Uterus (tissue), 4 donors: ENCODE measurements around the gene NAV1. TPM values are rescaled to one million over a fixed set of nuclear protein-coding genes. Genes with fewer than 3 reads are reported as not detected.

ENCODE experiments used
- DNase-seq, 2 donors: peaks; one replicate each; pipeline ENCODE4 v3.0.0-alpha.2; 2019 to 2020
- H3K27ac ChIP-seq, 2 donors: fragments of 200-600 bp; sonication (generic); 1 replicate in 1 of 2; 2 replicates in 1 of 2; pipeline ENCODE4 v1.5.1; 2016 to 2018
- H3K27me3 ChIP-seq, 2 donors: fragments of 200-600 bp; sonication (generic); one replicate each; pipeline ENCODE4 v1.5.1; 2018 to 2019; ENCODE audit warnings: control low read depth in 1 of 2
- H3K36me3 ChIP-seq, 2 donors: fragments of 200-600 bp; sonication (generic); one replicate each; pipeline ENCODE4 v1.5.1; 2019; ENCODE audit warnings: control low read depth in 1 of 2
- H3K4me1 ChIP-seq, 2 donors: fragments of 200-600 bp; sonication (generic); one replicate each; pipeline ENCODE4 v1.5.1; 2018 to 2019; ENCODE audit warnings: control low read depth in 1 of 2
- H3K4me3 ChIP-seq, 2 donors: fragments of 200-600 bp; sonication (generic); 1 replicate in 1 of 2; 2 replicates in 1 of 2; pipeline ENCODE4 v1.5.1; 2018 to 2019; ENCODE audit warnings: mild to moderate bottlenecking in 1 of 2
- H3K9me3 ChIP-seq, 2 donors: fragments of 200-600 bp; sonication (generic); one replicate each; pipeline ENCODE4 v1.5.1; 2019; ENCODE audit warnings: control low read depth in 1 of 2
- POLR2A ChIP-seq, 2 donors: fragments of 450-650 bp; IDR thresholded peaks; one replicate each; pipeline ENCODE4 v1.6.1; 2016; ENCODE audit warnings: antibody characterized with exemption in 2 of 2, mild to moderate bottlenecking in 1 of 2, moderate library complexity in 1 of 2
- intact Hi-C: fragments of 100-400 bp; cut with DNase I; formaldehyde crosslinking; loops from one replicate; pipeline ENCODE4 v1.15.1; 2023; ENCODE audit warnings: low total_unique reads
- total RNA-seq, 4 donors: library from RNA; depleted of rRNA in 3 of 4; stranded (reverse); fragments of >200 nt in 3 of 4; gene quantifications; one replicate each; pipeline versions ENCODE4 v1.1.0 to v1.2.4, GENCODE V29; 2014 to 2023
- TF ChIP-seq, protein P1 (sequence below), 4 experiments: fragments of 200-600 bp in 2 of 4; fragments of 450-650 bp in 2 of 4; sonication (generic) in 2 of 4; IDR thresholded peaks; one replicate each; pipeline ENCODE4 v1.5.1; 2016 to 2019; ENCODE audit warnings: antibody characterized with exemption in 4 of 4, mild to moderate bottlenecking in 2 of 4, moderate library complexity in 1 of 4
- donor health status: DM: yes; HTN: yes; CAD: no.

The NAV1 gene
- total RNA-seq, 4 donors from 2014 or later, result 25.1 to 86.1 (median 58.5) TPM

GRCh38 chr1:201504799-201505502 lies 34.0 kb upstream of the NAV1 start:
- TF ChIP-seq POLR2A (IDR thresholded peaks at IDR 0.05), result no peak
- TF ChIP-seq, protein P1, sequence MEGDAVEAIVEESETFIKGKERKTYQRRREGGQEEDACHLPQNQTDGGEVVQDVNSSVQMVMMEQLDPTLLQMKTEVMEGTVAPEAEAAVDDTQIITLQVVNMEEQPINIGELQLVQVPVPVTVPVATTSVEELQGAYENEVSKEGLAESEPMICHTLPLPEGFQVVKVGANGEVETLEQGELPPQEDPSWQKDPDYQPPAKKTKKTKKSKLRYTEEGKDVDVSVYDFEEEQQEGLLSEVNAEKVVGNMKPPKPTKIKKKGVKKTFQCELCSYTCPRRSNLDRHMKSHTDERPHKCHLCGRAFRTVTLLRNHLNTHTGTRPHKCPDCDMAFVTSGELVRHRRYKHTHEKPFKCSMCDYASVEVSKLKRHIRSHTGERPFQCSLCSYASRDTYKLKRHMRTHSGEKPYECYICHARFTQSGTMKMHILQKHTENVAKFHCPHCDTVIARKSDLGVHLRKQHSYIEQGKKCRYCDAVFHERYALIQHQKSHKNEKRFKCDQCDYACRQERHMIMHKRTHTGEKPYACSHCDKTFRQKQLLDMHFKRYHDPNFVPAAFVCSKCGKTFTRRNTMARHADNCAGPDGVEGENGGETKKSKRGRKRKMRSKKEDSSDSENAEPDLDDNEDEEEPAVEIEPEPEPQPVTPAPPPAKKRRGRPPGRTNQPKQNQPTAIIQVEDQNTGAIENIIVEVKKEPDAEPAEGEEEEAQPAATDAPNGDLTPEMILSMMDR (IDR thresholded peaks at IDR 0.05), result no peak
- H3K4me3 ChIP-seq, result peak overlapping the region; percentile 67 to 93
- H3K9me3 ChIP-seq, result no peaks in the 10 kb centered on the region
- DNase-seq, result no peak
- peak overlapping the region; percentile 97 to 99 for H3K27ac ChIP-seq
- no peaks in the 10 kb centered on the region for H3K27me3 ChIP-seq
- no peaks in the 10 kb centered on the region for H3K36me3 ChIP-seq
- peaks cover 9 to 16% of the 10 kb centered on the region in 2 donors for H3K4me1 ChIP-seq
- intact Hi-C loops, result no loop called here

GRCh38 chr1:201505503-201505890 lies 33.4 kb upstream of the NAV1 start:
- Histone ChIP-seq H3K4me3 (peak overlapping the region; percentile 67 to 93), H3K27me3 (no peaks in the 10 kb centered on the region), H3K9me3 (no peaks in the 10 kb centered on the region), H3K27ac (peak overlapping the region; percentile 97 to 99), H3K4me1 (peaks cover 4 to 16% of the 10 kb centered on the region in 2 donors), H3K36me3 (no peaks in the 10 kb centered on the region)
- peak in 1 of 2 donors; percentile 55 for DNase-seq
- TF ChIP-seq POLR2A (IDR thresholded peaks at IDR 0.05), result peak in 1 of 2 donors; percentile 51
- TF ChIP-seq, protein P1 (IDR thresholded peaks at IDR 0.05), result no peak
- intact Hi-C loops, result no loop called here

DNA sequence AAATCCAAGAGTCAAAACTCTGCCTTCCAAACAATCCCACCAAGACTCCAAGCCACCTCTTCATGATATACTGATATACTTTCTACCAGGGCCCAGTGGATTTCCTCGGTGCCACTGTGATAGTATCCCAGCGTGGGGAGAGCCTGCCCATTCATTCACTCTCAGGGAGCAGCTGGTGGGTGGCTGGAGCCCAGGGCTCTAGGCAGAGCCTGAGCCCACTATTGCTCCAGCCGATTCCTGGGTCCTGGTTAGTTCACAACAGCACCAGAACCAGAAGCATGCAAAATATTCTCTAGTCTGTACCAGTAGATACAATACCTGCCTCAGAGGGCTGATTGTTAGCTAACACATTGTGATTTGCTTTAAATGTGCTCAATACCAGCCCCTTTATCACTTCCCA lies 32.8 kb upstream of the NAV1 start:
- Histone ChIP-seq H3K36me3 (no peaks in the 10 kb centered on the region), H3K4me1 (peaks cover 0 to 16% of the 10 kb centered on the region in 2 donors), H3K4me3 (peak overlapping the region; percentile 67 to 93), H3K27ac (peak overlapping the region; percentile 97 to 99), H3K27me3 (no peaks in the 10 kb centered on the region), H3K9me3 (no peaks in the 10 kb centered on the region)
- DNase-seq, result peak in 1 of 2 donors; percentile 27
- intact Hi-C loops, result no loop called here
- TF ChIP-seq POLR2A (IDR thresholded peaks at IDR 0.05), result no peak
- TF ChIP-seq, protein P1 (IDR thresholded peaks at IDR 0.05), result no peak

DNA sequence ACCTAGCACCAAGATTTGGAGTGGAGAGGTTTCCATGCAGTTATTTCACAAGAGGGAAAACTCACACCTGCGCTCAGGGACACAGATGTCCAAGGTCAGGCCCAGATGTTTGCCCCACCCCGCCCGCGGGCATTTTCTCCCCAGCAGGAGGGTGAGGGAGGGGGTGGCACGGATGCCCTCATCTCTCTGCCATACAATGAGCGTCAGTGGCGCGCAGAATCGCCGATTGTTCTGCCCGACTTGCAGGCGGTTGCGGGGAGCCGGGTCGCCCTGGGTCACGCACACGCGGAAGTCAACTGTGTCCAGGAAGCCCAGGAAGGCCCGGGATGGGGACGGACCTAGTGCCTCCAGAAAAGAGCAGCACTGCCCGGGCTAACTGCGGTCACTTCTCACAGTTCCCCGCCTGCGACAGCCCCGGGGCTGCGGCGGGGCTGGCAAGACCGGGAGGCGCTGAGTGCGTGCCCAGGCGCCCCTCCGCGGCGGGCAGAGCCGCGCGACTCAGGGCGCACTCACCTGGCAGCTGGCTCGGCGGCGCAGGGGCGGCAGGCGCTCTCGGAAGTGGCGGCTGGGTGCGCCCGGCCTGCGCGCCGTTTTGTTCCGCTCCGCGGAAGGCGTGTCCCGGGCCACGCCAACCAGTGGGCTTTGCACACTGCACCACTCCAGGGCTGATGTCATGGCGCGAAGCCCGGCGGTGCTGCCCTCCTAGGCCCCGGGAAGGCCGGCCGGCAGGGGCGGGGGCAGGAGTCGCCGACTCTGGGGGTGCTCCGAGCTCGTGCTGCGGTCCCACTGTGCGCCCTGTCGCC lies 32.2 kb upstream of the NAV1 start, which contains the start of gene CSRP1:
Gene CSRP1, minus strand, starts transcription at position 567 of the 803 bp plus-strand sequence. CDS start 10,820 bp downstream, outside the sequence.
- peak; percentile 92 to 93 for DNase-seq
- Histone ChIP-seq H3K4me3 (peak within 1 kb of the TSS; percentile 67 to 93), H3K9me3 (no peaks in the 10 kb centered on the region), H3K27ac (peak within 1 kb of the TSS; percentile 97 to 99), H3K36me3 (no peaks in the 10 kb centered on the region), H3K27me3 (no peaks in the 10 kb centered on the region), H3K4me1 (peaks cover 4 to 12% of the 10 kb centered on the region in 2 donors)
- TF ChIP-seq POLR2A (IDR thresholded peaks at IDR 0.05), result peak; percentile 99
- TF ChIP-seq, protein P1 (IDR thresholded peaks at IDR 0.05), result peak in 1 of 4 experiments; percentile 24
- intact Hi-C loops, result no loop called here

GRCh38 chr1:201507360-201507675 lies 31.6 kb upstream of the NAV1 start:
- DNase-seq, result no peak
- TF ChIP-seq POLR2A (IDR thresholded peaks at IDR 0.05), result no peak
- TF ChIP-seq, protein P1 (IDR thresholded peaks at IDR 0.05), result no peak
- Histone ChIP-seq H3K4me3 (peak overlapping the region; percentile 67 to 93), H3K27me3 (no peaks in the 10 kb centered on the region), H3K9me3 (no peaks in the 10 kb centered on the region), H3K36me3 (no peaks in the 10 kb centered on the region), H3K4me1 (peaks cover 4 to 12% of the 10 kb centered on the region in 2 donors), H3K27ac (peak overlapping the region; percentile 97 to 99)
- intact Hi-C loops, result no loop called here
